Measurements from ENCODE around the gene PPP1R1C.

DNA sequence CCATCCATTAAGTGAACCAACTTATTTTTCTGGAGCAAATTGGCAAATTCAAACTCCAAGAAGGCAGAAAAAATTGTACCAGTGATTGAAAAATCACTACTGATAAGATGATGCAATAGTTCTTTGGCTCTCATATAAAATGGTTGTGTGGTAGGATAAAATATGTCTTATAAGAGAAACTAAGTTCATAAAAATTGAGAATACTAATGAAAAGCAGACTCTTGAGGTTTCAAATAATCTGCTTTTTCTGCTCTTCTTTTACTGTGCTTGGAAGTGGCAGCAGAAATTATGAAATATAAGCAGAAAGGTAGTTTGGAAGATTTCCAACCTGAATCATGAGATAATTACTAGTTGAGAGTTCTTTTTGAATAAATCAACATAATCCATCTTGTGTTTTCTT, 61.9 kb downstream of the PPP1R1C start:
- TF ChIP-seq, protein P1, sequence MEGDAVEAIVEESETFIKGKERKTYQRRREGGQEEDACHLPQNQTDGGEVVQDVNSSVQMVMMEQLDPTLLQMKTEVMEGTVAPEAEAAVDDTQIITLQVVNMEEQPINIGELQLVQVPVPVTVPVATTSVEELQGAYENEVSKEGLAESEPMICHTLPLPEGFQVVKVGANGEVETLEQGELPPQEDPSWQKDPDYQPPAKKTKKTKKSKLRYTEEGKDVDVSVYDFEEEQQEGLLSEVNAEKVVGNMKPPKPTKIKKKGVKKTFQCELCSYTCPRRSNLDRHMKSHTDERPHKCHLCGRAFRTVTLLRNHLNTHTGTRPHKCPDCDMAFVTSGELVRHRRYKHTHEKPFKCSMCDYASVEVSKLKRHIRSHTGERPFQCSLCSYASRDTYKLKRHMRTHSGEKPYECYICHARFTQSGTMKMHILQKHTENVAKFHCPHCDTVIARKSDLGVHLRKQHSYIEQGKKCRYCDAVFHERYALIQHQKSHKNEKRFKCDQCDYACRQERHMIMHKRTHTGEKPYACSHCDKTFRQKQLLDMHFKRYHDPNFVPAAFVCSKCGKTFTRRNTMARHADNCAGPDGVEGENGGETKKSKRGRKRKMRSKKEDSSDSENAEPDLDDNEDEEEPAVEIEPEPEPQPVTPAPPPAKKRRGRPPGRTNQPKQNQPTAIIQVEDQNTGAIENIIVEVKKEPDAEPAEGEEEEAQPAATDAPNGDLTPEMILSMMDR (IDR thresholded peaks at IDR 0.05) = no peak
- no peak for TF ChIP-seq EZH2 (IDR thresholded peaks at IDR 0.05; ENCODE audit: borderline replicate concordance, insufficient read depth, low read depth, low read length, poor library complexity, severe bottlenecking)
